PFSK-1 (cell line): ENCODE results near the gene PIF1.

Source experiments
- FOXP2 ChIP-seq: optimal IDR thresholded peaks from 2 replicates; pipeline ENCODE3; 2011; ENCODE audit warnings: borderline replicate concordance, control low read depth, inconsistent platforms; ENCODE audit not compliant: insufficient read depth; ENCODE audit errors: extremely low read length, extremely low read depth
- POLR2AphosphoS5 ChIP-seq: IDR thresholded peaks from 2 replicates; pipeline ENCODE4 v1.6.1; 2012; ENCODE audit warnings: low read depth, mild to moderate bottlenecking, control low read depth, low read length, moderate library complexity
- REST ChIP-seq, 2 experiments: IDR thresholded peaks; 2 replicates each; pipeline versions ENCODE4 v1.6.1 to v1.8.0; 2011 to 2012; ENCODE audit warnings: low read depth in 2 of 2, low read length in 2 of 2, control low read depth in 1 of 2, inconsistent platforms in 1 of 2, mild to moderate bottlenecking in 1 of 2, moderate library complexity in 1 of 2; ENCODE audit not compliant: insufficient read depth in 1 of 2
- SIN3A ChIP-seq: IDR thresholded peaks from 2 replicates; pipeline ENCODE4 v1.6.1; 2012; ENCODE audit warnings: mild to moderate bottlenecking, low read length, moderate library complexity, borderline replicate concordance; ENCODE audit not compliant: insufficient read depth
- TAF1 ChIP-seq: IDR thresholded peaks from 2 replicates; pipeline ENCODE4 v1.6.1; 2012; ENCODE audit warnings: low read length, control low read depth, borderline replicate concordance; ENCODE audit not compliant: insufficient read depth

GRCh38 chr15:64770626-64771025, 54.8 kb downstream of the PIF1 start:
- no peak for TF ChIP-seq TAF1
- no peak for TF ChIP-seq POLR2AphosphoS5
- no peak for TF ChIP-seq REST (IDR thresholded peaks at IDR 0.05; ENCODE audit: insufficient read depth in 1 of 2, low read depth in 2 of 2, low read length in 2 of 2)
- no peak for TF ChIP-seq SIN3A
- no peak for TF ChIP-seq FOXP2
